SK-N-SH (cell line): Measurements from ENCODE around the gene SCTR. TPM values are rescaled to one million over a fixed set of nuclear protein-coding genes. Genes with fewer than 3 reads are reported as not detected.

ENCODE experiments used
- CTCF ChIA-PET: fragments of 300-600, 350-600 bp; formaldehyde crosslinking; extraction: SDS; loops from one replicate; lab custom pipeline; 2021; lab: Yijun Ruan, JAX
- POLR2A ChIA-PET: fragments of 350-600 bp; sonication (Branson Sonifier 250); formaldehyde crosslinking; extraction: SDS; loops from one replicate; lab custom pipeline; 2020; ENCODE audit warnings: antibody characterized with exemption, inconsistent platforms; lab: Yijun Ruan, JAX
- DNase-seq: peaks from one replicate; pipeline ENCODE4 v3.0.0; 2012
- H2AFZ ChIP-seq: fragments of 200-600 bp; sonication (generic); 2 replicates; pipeline ENCODE4 v1.8.1; 2016; ENCODE audit warnings: antibody characterized with exemption, mild to moderate bottlenecking, low read depth
- H3F3A ChIP-seq: fragments of 200-600 bp; sonication (generic); replicated peaks from 2 replicates; pipeline ENCODE3; 2016; ENCODE audit warnings: antibody characterized with exemption, mild to moderate bottlenecking; ENCODE audit not compliant: insufficient read depth
- H3K27ac ChIP-seq, 2 experiments: fragments of 200-500 bp in 1 of 2; fragments of 200-600 bp in 1 of 2; sonication (Bioruptor generic) in 1 of 2; sonication (generic), shearing (Covaris generic) in 1 of 2; 2 replicates each; pipeline versions ENCODE4 v1.5.1 to v1.6.1; 2014 to 2016; ENCODE audit warnings: low read depth in 2 of 2, inconsistent platforms in 1 of 2, low read length in 1 of 2, mild to moderate bottlenecking in 1 of 2, mixed read lengths in 1 of 2
- H3K27me3 ChIP-seq: fragments of 200-600 bp; sonication (generic), shearing (Covaris generic); 2 replicates; pipeline ENCODE4 v1.6.1; 2016; ENCODE audit warnings: mixed run types; ENCODE audit not compliant: insufficient read depth
- H3K36me3 ChIP-seq, 2 experiments: fragments of 200-500 bp in 1 of 2; fragments of 200-600 bp in 1 of 2; sonication (Bioruptor generic) in 1 of 2; sonication (generic) in 1 of 2; replicated peaks in 1 of 2; 2 replicates each; pipeline versions ENCODE3 to v1.5.1; 2014 to 2016; ENCODE audit warnings: low read length in 1 of 2, mild to moderate bottlenecking in 1 of 2; ENCODE audit not compliant: insufficient read depth in 2 of 2, control insufficient read depth in 1 of 2
- H3K4me1 ChIP-seq, 2 experiments: fragments of 200-500 bp in 1 of 2; fragments of 200-600 bp in 1 of 2; sonication (Bioruptor generic) in 1 of 2; sonication (generic), shearing (Covaris generic) in 1 of 2; 2 replicates each; pipeline versions ENCODE4 v1.5.1 to v1.6.1; 2014 to 2016; ENCODE audit warnings: low read depth in 1 of 2, low read length in 1 of 2, mixed run types in 1 of 2; ENCODE audit not compliant: insufficient read depth in 2 of 2, control insufficient read depth in 1 of 2
- H3K4me2 ChIP-seq: fragments of 200-600 bp; sonication (generic), shearing (Covaris generic); 2 replicates; pipeline ENCODE4 v1.6.1; 2017; ENCODE audit warnings: mixed run types
- H3K4me3 ChIP-seq, 2 experiments: fragments of 200-500 bp in 1 of 2; fragments of 200-600 bp in 1 of 2; sonication (Bioruptor generic) in 1 of 2; sonication (generic), shearing (Covaris generic) in 1 of 2; 2 replicates each; pipeline versions ENCODE4 v1.5.1 to v1.8.1; 2014 to 2016; ENCODE audit warnings: low read depth in 2 of 2, inconsistent platforms in 1 of 2, low read length in 1 of 2, mild to moderate bottlenecking in 1 of 2, mixed read lengths in 1 of 2, moderate library complexity in 1 of 2
- H3K79me2 ChIP-seq: fragments of 200-600 bp; sonication (generic); 2 replicates; pipeline ENCODE4 v1.8.1; 2017; ENCODE audit warnings: mild to moderate bottlenecking; ENCODE audit not compliant: insufficient read depth
- H3K9ac ChIP-seq: fragments of 200-600 bp; sonication (generic); 2 replicates; pipeline ENCODE4 v1.6.1; 2017; ENCODE audit warnings: mixed run types
- H3K9me2 ChIP-seq: fragments of 200-600 bp; sonication (generic); 2 replicates; pipeline ENCODE4 v1.6.1; 2017; ENCODE audit warnings: mixed run types
- H3K9me3 ChIP-seq: fragments of 200-600 bp; sonication (generic); 2 replicates; pipeline ENCODE4 v1.6.1; 2017; ENCODE audit warnings: mixed run types, mild to moderate bottlenecking, moderate library complexity
- H4K20me1 ChIP-seq: fragments of 200-600 bp; sonication (generic); 2 replicates; pipeline ENCODE4 v1.6.1; 2017; ENCODE audit warnings: mild to moderate bottlenecking, mixed run types; ENCODE audit not compliant: insufficient read depth
- EP300 ChIP-seq, 2 experiments: IDR thresholded peaks; 2 replicates each; pipeline versions ENCODE4 v1.4.0 to v1.6.1; 2012; ENCODE audit warnings: borderline replicate concordance in 1 of 2, low read depth in 1 of 2, low read length in 1 of 2
- EZH2phosphoT487 ChIP-seq: fragments of 200-600 bp; sonication (generic); IDR thresholded peaks from 2 replicates; pipeline ENCODE4 v1.6.1; 2017; ENCODE audit warnings: low read depth, mixed run types, mild to moderate bottlenecking, antibody characterized with exemption, moderate library complexity, borderline replicate concordance
- FOSL2 ChIP-seq: IDR thresholded peaks from 2 replicates; pipeline ENCODE4 v1.4.0; 2012; ENCODE audit warnings: low read depth, mild to moderate bottlenecking, moderate library complexity, borderline replicate concordance
- FOXJ3 ChIP-seq: sonication (generic); formaldehyde crosslinking; IDR thresholded peaks from 2 replicates; pipeline ENCODE4 v1.5.1; 2020; ENCODE audit warnings: mild to moderate bottlenecking, missing genetic modification reagents
- FOXM1 ChIP-seq: IDR thresholded peaks from 2 replicates; pipeline ENCODE4 v1.4.0; 2012; ENCODE audit warnings: low read depth, mild to moderate bottlenecking
- NRF1 ChIP-seq: IDR thresholded peaks from 2 replicates; pipeline ENCODE4 v1.6.1; 2012; ENCODE audit warnings: low read depth, mild to moderate bottlenecking, low read length
- RAD21 ChIP-seq: IDR thresholded peaks from 2 replicates; pipeline ENCODE4 v1.6.1; 2012; ENCODE audit warnings: mild to moderate bottlenecking, low read length
- RCOR1 ChIP-seq: fragments of 150-350 bp; IDR thresholded peaks from 2 replicates; pipeline ENCODE4 v1.6.1; 2017; ENCODE audit warnings: antibody characterized with exemption, low read length
- REST ChIP-seq: IDR thresholded peaks from 2 replicates; pipeline ENCODE4 v1.6.1; 2012; ENCODE audit warnings: mild to moderate bottlenecking, low read depth, low read length, moderate library complexity
- SIN3A ChIP-seq: IDR thresholded peaks from 2 replicates; pipeline ENCODE4 v1.6.1; 2012; ENCODE audit warnings: low read depth, mild to moderate bottlenecking, low read length, moderate library complexity, borderline replicate concordance
- TCF12 ChIP-seq: IDR thresholded peaks from 2 replicates; pipeline ENCODE4 v1.4.0; 2012
- WGBS: methylation state at CpG from one replicate; pipeline ENCODE4 v1.1.6; 2017; ENCODE audit warnings: low lambda C conversion rate; 5-methylcytosine and 5-hydroxymethylcytosine counted together
- polyA plus RNA-seq, 3 experiments: library from polyadenylated mRNA; depleted of rRNA; stranded (reverse); fragments of >200 nt; gene quantifications; 2 replicates each; pipeline ENCODE4 v1.2.3, GENCODE V29; 2012

The SCTR gene
- polyA plus RNA-seq, 1 of the 3 experiments (the other 2 are of a cell fraction): not detected

GRCh38 chr2:119421304-119421703 lies 103.0 kb downstream of the SCTR start:
- POLR2A ChIA-PET: interaction anchor here (0.7 kb wide), 1 partner anchor 542 kb away, joined by 3 read pairs; no protein-coding TSS in a partner anchor
- CTCF ChIA-PET: interaction anchor here (0.9 to 2.3 kb wide), 4 partner anchors 15 to 59 kb away, joined by 3 to 9 read pairs (median 4); no protein-coding TSS in a partner anchor
- no peak overlapping the region for H3K27ac ChIP-seq

GRCh38 chr2:119419803-119420508 lies 104.3 kb downstream of the SCTR start:
- TF ChIP-seq TCF12 (no peak), EZH2phosphoT487 (no peak), EP300 (IDR thresholded peaks at IDR 0.05; ENCODE audit: borderline replicate concordance in 1 of 2, low read depth in 1 of 2, low read length in 1 of 2) (no peak), FOSL2 (no peak), SIN3A (no peak), REST (no peak), RAD21 (no peak), RCOR1 (no peak)
- CTCF ChIA-PET: interaction anchor here (1.5 to 2.3 kb wide), 3 partner anchors 22 to 61 kb away, joined by 3 to 9 read pairs (median 6); no protein-coding TSS in a partner anchor
- POLR2A ChIA-PET: no interaction called here
- no peaks in the 10 kb centered on the region for H3K9me3 ChIP-seq
- peaks cover 0 to 3% of the 10 kb centered on the region in 2 experiments; a peak in 1 of 4 replicates for H3K4me1 ChIP-seq
- no peaks in the 10 kb centered on the region for H3K79me2 ChIP-seq
- no peak overlapping the region for H2AFZ ChIP-seq
- H3K27ac ChIP-seq: no peak overlapping the region
- 54% methylated on average over 1 of the region's 1 CpG for WGBS
- no peak overlapping the region for H3K4me3 ChIP-seq
- H3K27me3 ChIP-seq: peaks cover 2% of the 10 kb centered on the region
- H3K36me3 ChIP-seq: no peaks in the 10 kb centered on the region
- no peak overlapping the region for H3K4me2 ChIP-seq
- H4K20me1 ChIP-seq: no peaks in the 10 kb centered on the region
- no peak for DNase-seq
- no peak overlapping the region for H3K9ac ChIP-seq
- no peaks in the 10 kb centered on the region for H3K9me2 ChIP-seq
- no peaks in the 10 kb centered on the region for H3F3A ChIP-seq

More at GRCh38 chr2:119421304-119421703, 103.0 kb downstream of the SCTR start:
- H3K9ac ChIP-seq: no peak overlapping the region
- no peak overlapping the region for H3K4me2 ChIP-seq
- H3K79me2 ChIP-seq: no peaks in the 10 kb centered on the region
- peaks cover 7% of the 10 kb centered on the region for H3K27me3 ChIP-seq
- H3K9me2 ChIP-seq: no peaks in the 10 kb centered on the region
- no peaks in the 10 kb centered on the region for H3K9me3 ChIP-seq
- no peak for DNase-seq
- H3K4me3 ChIP-seq: no peak overlapping the region
- H3F3A ChIP-seq: no peaks in the 10 kb centered on the region
- 71% methylated on average over 1 of the region's 1 CpG for WGBS
- H3K4me1 ChIP-seq: peaks cover 0 to 3% of the 10 kb centered on the region in 2 experiments; a peak in 1 of 4 replicates
- no peak for TF ChIP-seq RCOR1
- TF ChIP-seq NRF1: no peak
- no peak for TF ChIP-seq FOXJ3 (CRISPR knock-in tag)
- no peak for TF ChIP-seq FOSL2
- TF ChIP-seq FOXM1: no peak
- no peak for TF ChIP-seq TCF12
- H4K20me1 ChIP-seq: no peaks in the 10 kb centered on the region
- no peaks in the 10 kb centered on the region for H3K36me3 ChIP-seq
- no peak overlapping the region for H2AFZ ChIP-seq
